Suprapubic skin (tissue), 3 donors: ENCODE measurements around the gene CILP2.

ENCODE experiments used
- POLR2A ChIP-seq, 2 donors: fragments of 450-650 bp; IDR thresholded peaks; one replicate each; pipeline ENCODE4 v1.6.1; 2017; ENCODE audit warnings: antibody characterized with exemption in 2 of 2, mild to moderate bottlenecking in 2 of 2, moderate library complexity in 2 of 2
- TF ChIP-seq, protein P1 (sequence below), 2 donors: fragments of 200-600 bp in 1 of 2; fragments of 450-650 bp in 1 of 2; sonication (generic) in 1 of 2; IDR thresholded peaks; one replicate each; pipeline ENCODE4 v1.5.1; 2016 to 2019; ENCODE audit warnings: antibody characterized with exemption in 2 of 2, mild to moderate bottlenecking in 1 of 2, moderate library complexity in 1 of 2

DNA sequence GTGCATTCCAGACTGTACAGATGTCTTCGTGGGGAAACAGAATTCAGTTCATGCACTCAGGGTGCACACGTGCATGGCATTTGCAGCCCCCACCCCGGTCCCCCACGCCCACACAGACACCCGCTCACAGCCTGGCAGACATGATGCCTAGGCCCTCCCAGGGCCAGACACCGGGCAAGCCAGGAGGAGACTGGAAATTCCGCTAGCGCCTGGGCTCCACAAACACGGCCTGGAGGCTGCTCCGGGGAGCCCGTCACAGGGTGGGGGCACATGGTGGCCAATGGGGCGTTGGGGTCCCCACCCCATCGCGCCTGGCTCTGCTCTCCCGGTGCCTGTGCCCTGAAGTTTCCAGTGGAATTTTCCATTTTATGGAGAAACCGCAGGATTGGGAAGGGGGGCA, 3.6 kb downstream of the CILP2 start:
- TF ChIP-seq, protein P1, sequence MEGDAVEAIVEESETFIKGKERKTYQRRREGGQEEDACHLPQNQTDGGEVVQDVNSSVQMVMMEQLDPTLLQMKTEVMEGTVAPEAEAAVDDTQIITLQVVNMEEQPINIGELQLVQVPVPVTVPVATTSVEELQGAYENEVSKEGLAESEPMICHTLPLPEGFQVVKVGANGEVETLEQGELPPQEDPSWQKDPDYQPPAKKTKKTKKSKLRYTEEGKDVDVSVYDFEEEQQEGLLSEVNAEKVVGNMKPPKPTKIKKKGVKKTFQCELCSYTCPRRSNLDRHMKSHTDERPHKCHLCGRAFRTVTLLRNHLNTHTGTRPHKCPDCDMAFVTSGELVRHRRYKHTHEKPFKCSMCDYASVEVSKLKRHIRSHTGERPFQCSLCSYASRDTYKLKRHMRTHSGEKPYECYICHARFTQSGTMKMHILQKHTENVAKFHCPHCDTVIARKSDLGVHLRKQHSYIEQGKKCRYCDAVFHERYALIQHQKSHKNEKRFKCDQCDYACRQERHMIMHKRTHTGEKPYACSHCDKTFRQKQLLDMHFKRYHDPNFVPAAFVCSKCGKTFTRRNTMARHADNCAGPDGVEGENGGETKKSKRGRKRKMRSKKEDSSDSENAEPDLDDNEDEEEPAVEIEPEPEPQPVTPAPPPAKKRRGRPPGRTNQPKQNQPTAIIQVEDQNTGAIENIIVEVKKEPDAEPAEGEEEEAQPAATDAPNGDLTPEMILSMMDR (IDR thresholded peaks at IDR 0.05), result no peak
- TF ChIP-seq POLR2A (IDR thresholded peaks at IDR 0.05), result no peak
